GM19395 (cell line): Measurements from ENCODE around the gene MED13.
A peak's percentile ranks its signal among the peaks of the same experiment; 100 is the strongest.
"Not testable (repeated sequence)": the region's sequence is repeated elsewhere in the genome, so short reads cannot be mapped to it uniquely, and the experiment has no call there.

Experiments
- ATAC-seq: cut with Tn5 transposase; IDR thresholded peaks from one replicate; pipeline ENCODE4 v1.9.1; 2021; ENCODE audit warnings: mild to moderate bottlenecking, moderate library complexity; ENCODE audit not compliant: unreplicated experiment

MED13 gene

GRCh38 chr17:61908292-61909037 is 156.6 kb downstream of the MED13 start:
- ATAC-seq = no peak

GRCh38 chr17:61907361-61907760 is 157.7 kb downstream of the MED13 start:
- no peak for ATAC-seq

GRCh38 chr17:61904094-61904710 is 160.9 kb downstream of the MED13 start:
- peak; percentile 96 for ATAC-seq

- ATAC-seq = no peak
These were observed 161.8 kb downstream of the MED13 start for GRCh38 chr17:61903251-61903650.

GRCh38 chr17:61897548-61898180 is 167.4 kb downstream of the MED13 start:
- no peak for ATAC-seq

- ATAC-seq = no peak
These were observed 169.7 kb downstream of the MED13 start for GRCh38 chr17:61895391-61895790.

- ATAC-seq = not testable (repeated sequence)
These were observed 170.8 kb downstream of the MED13 start for GRCh38 chr17:61894310-61894709.
